DOHH2 (cell line): Measurements from ENCODE around the gene PROZ.

Experiments used
- H3F3A ChIP-seq: fragments of 200-600 bp; sonication (generic), shearing (Covaris generic); 2 replicates; pipeline ENCODE4 v1.6.0; 2016; ENCODE audit warnings: antibody characterized with exemption, mild to moderate bottlenecking; ENCODE audit not compliant: control insufficient read depth, insufficient read depth
- H3K27ac ChIP-seq: fragments of 200-600 bp; sonication (generic); 2 replicates; pipeline ENCODE4 v1.5.1; 2014; ENCODE audit warnings: low read depth, mild to moderate bottlenecking, low read length, moderate library complexity
- H3K27me3 ChIP-seq: fragments of 200-600 bp; sonication (generic); 2 replicates; pipeline ENCODE4 v1.6.1; 2014; ENCODE audit warnings: mild to moderate bottlenecking, low read length, mixed read lengths; ENCODE audit not compliant: control insufficient read depth
- H3K36me3 ChIP-seq: fragments of 200-600 bp; sonication (generic); 2 replicates; pipeline ENCODE4 v1.6.1; 2014; ENCODE audit warnings: mild to moderate bottlenecking, low read length, moderate library complexity, mixed read lengths; ENCODE audit not compliant: control insufficient read depth
- H3K4me1 ChIP-seq: fragments of 200-600 bp; sonication (generic); 2 replicates; pipeline ENCODE4 v1.6.1; 2014; ENCODE audit warnings: mild to moderate bottlenecking, low read length, mixed read lengths; ENCODE audit not compliant: control insufficient read depth
- H3K4me2 ChIP-seq: fragments of 200-600 bp; sonication (generic); 2 replicates; pipeline ENCODE4 v1.6.0; 2014; ENCODE audit warnings: mild to moderate bottlenecking, low read length, moderate library complexity
- H3K4me3 ChIP-seq: fragments of 200-600 bp; sonication (generic); 2 replicates; pipeline ENCODE4 v1.5.1; 2014; ENCODE audit warnings: mild to moderate bottlenecking, low read length, mixed read lengths
- H3K79me2 ChIP-seq: fragments of 200-600 bp; sonication (generic); 2 replicates; pipeline ENCODE4 v1.6.1; 2014; ENCODE audit warnings: mild to moderate bottlenecking, low read length, mixed read lengths; ENCODE audit not compliant: control insufficient read depth
- H3K9me2 ChIP-seq: fragments of 200-600 bp; sonication (generic); replicated peaks from 2 replicates; pipeline ENCODE4 v1.6.1; 2014; ENCODE audit warnings: mild to moderate bottlenecking, low read length, mixed read lengths; ENCODE audit not compliant: control insufficient read depth
- H3K9me3 ChIP-seq: fragments of 200-600 bp; sonication (generic); 2 replicates; pipeline ENCODE4 v1.6.1; 2014; ENCODE audit warnings: antibody characterized with exemption, low read length, mixed read lengths; ENCODE audit not compliant: control insufficient read depth, insufficient read depth
- H4K20me1 ChIP-seq: fragments of 200-600 bp; sonication (generic); 2 replicates; pipeline ENCODE4 v1.6.0; 2014; ENCODE audit warnings: low read depth, mild to moderate bottlenecking, antibody characterized with exemption, low read length, moderate library complexity; ENCODE audit not compliant: control insufficient read depth, insufficient read depth
- CTCF ChIP-seq: fragments of 200-600 bp; sonication (generic); IDR thresholded peaks from one replicate; pipeline ENCODE4 v1.5.1; 2014; ENCODE audit warnings: antibody characterized with exemption, mild to moderate bottlenecking, low read depth, low read length; ENCODE audit not compliant: poor library complexity, severe bottlenecking
- EZH2phosphoT487 ChIP-seq: fragments of 200-600 bp; sonication (generic); IDR thresholded peaks from 2 replicates; pipeline ENCODE4 v1.6.1; 2017; ENCODE audit warnings: borderline replicate concordance, mild to moderate bottlenecking, antibody characterized with exemption, low read length, moderate library complexity, mixed read lengths

The PROZ gene

GRCh38 chr13:113157929-113158747, at the start of gene PROZ:
TSS of gene PROZ (plus strand) at chr13:113158648. CDS start at chr13:113158661, 13 bp downstream.
- no peak for TF ChIP-seq CTCF
- no peak for TF ChIP-seq EZH2phosphoT487
- Histone ChIP-seq H3K4me3 (no peak within 1 kb of the TSS), H3K79me2 (no peaks in the 10 kb centered on the region), H4K20me1 (no peaks in the 10 kb centered on the region), H3K4me2 (no peak within 1 kb of the TSS), H3K9me2 (no peaks in the 10 kb centered on the region), H3F3A (peaks cover 15% of the 10 kb centered on the region), H3K9me3 (peaks cover 7% of the 10 kb centered on the region; the same call in 1 of the 2 replicates), H3K27me3 (no peaks in the 10 kb centered on the region), H3K36me3 (no peaks in the 10 kb centered on the region), H3K27ac (no peak within 1 kb of the TSS), H3K4me1 (peaks cover 44% of the 10 kb centered on the region)

GRCh38 chr13:113109151-113110047, 49.0 kb upstream of the PROZ start:
- H3K9me3 ChIP-seq = peaks cover 7% of the 10 kb centered on the region; the same call in 1 of the 2 replicates
- H4K20me1 ChIP-seq = no peaks in the 10 kb centered on the region
- no peak overlapping the region for H3K4me3 ChIP-seq
- H3F3A ChIP-seq = no peaks in the 10 kb centered on the region
- H3K36me3 ChIP-seq = no peaks in the 10 kb centered on the region
- H3K27ac ChIP-seq = no peak overlapping the region
- H3K79me2 ChIP-seq = no peaks in the 10 kb centered on the region
- no peaks in the 10 kb centered on the region for H3K9me2 ChIP-seq
- TF ChIP-seq CTCF (no peak), EZH2phosphoT487 (no peak)
- no peaks in the 10 kb centered on the region for H3K4me1 ChIP-seq
- H3K4me2 ChIP-seq = no peak overlapping the region
- H3K27me3 ChIP-seq = no peaks in the 10 kb centered on the region

GRCh38 chr13:113110048-113110851, 48.2 kb upstream of the PROZ start:
- no peaks in the 10 kb centered on the region for H3K79me2 ChIP-seq
- no peaks in the 10 kb centered on the region for H3F3A ChIP-seq
- no peak overlapping the region for H3K4me2 ChIP-seq
- no peak overlapping the region for H3K27ac ChIP-seq
- no peaks in the 10 kb centered on the region for H3K27me3 ChIP-seq
- H3K36me3 ChIP-seq = no peaks in the 10 kb centered on the region
- no peaks in the 10 kb centered on the region for H4K20me1 ChIP-seq
- H3K4me3 ChIP-seq = no peak overlapping the region
- H3K4me1 ChIP-seq = no peaks in the 10 kb centered on the region
- H3K9me3 ChIP-seq = peaks cover 7% of the 10 kb centered on the region; the same call in 1 of the 2 replicates
- TF ChIP-seq CTCF = no peak
- no peak for TF ChIP-seq EZH2phosphoT487
- H3K9me2 ChIP-seq = no peaks in the 10 kb centered on the region
